HG03097 (cell line): ENCODE data around the gene GAL3ST2.
"Not testable (repeated sequence)": the region's sequence is repeated elsewhere in the genome, so short reads cannot be mapped to it uniquely, and the experiment has no call there.

Source experiments
- ATAC-seq: cut with Tn5 transposase; IDR thresholded peaks from one replicate; pipeline ENCODE4 v1.9.1; 2021; ENCODE audit not compliant: unreplicated experiment, low FRiP score

GAL3ST2 gene

GRCh38 chr2:241791385-241791784, 14.8 kb downstream of the GAL3ST2 start:
- not testable (repeated sequence) for ATAC-seq

DNA sequence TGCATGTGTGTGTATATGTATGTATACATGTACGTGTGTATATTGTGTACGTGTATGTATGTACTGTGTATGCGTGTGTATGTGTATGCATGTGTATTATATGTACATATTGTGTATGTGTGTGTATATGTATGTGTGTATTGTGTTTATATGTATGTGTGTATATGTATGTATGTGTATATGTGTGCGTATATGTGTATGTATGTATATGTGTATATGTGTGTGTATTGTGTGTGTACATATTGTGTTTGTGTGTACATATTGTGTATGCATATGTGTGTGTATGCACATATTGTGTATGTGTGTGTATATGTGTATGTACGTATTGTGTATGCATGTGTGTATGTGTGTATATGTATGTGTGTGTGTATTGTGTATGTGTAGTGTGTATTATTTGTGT, 16.8 kb downstream of the GAL3ST2 start:
- ATAC-seq = no peak

- ATAC-seq = no peak
Measured at GRCh38 chr2:241794250-241794823, 17.7 kb downstream of the GAL3ST2 start.

GRCh38 chr2:241795021-241795999, 18.7 kb downstream of the GAL3ST2 start:
- no peak for ATAC-seq

- ATAC-seq = no peak
Measured at GRCh38 chr2:241796209-241796608, 19.6 kb downstream of the GAL3ST2 start.

DNA sequence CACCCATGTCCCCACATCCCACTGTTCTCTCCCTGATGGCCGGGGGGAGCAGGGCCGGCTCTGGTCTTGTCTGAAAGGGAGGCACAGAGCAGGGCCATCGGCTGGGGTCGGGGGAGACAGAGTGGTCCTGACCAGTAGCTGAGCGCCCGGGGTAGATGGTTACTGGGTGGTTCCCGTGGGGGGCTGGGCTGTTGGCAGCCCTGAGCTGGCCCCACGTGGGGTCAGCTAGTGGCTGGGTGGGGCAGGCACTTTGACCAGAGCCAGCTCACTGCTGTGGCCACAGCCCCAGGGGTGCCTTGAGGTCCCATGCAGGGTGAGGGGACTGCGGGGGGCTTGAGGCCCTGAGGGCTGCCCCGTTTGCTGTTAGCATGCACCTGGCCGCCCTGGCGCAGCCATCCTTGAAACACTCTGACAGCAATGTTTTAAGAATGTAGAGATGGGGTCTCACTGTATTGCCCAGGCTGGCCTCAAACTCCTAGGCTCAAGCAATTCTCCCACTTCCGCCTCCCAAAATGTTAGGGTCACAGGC, 20.1 kb downstream of the GAL3ST2 start:
- ATAC-seq = no peak

GRCh38 chr2:241797441-241798080, 20.9 kb downstream of the GAL3ST2 start:
- no peak for ATAC-seq

- no peak for ATAC-seq
Measured at GRCh38 chr2:241798081-241798630, 21.5 kb downstream of the GAL3ST2 start.

DNA sequence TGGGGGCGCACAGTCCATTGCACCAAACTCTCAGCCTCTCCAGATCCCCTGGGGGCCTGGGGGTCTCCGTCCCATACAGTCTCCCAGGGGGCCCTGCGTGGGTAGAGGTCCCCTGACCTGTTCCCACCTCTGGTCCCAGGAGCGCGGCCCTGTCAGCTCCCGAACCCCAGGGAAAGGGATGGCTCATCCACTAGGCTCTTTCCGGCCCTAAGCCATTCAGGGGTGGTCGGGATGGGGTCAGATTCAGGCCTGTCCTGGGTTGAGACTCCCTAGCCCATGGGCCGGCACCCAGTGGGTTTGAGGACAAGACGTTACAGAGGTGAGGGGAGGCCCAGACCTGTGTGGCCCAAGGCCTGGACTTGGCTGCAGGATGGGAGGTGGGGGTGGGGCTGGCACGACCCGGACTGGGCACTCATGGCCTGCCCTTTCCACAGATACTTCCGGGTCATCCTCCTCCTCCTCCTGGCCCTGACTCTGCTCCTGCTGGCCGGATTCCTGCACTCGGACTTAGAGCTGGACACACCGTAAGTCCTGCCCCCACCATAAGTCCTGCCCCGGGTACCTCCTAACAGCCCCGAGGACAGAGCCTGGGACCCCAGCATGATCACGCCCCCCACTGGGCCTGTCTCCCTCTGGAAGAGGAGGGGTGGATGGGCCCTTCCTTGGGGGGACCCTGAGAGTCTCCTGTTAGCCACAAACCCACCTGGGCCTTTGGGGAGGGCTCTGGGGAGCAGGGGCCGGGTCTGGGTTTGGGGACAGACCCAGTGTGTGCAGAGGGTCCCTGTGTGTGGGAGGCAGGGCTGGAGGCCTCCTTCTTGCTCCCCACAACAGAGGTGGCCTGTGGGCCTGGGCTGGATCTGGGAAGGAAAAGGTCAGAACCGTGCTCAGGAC, 22.3 kb downstream of the GAL3ST2 start:
- no peak for ATAC-seq

- no peak for ATAC-seq
Measured at GRCh38 chr2:241799522-241800197, 23.0 kb downstream of the GAL3ST2 start.

GRCh38 chr2:241800198-241800903, 23.7 kb downstream of the GAL3ST2 start:
- not testable (repeated sequence) for ATAC-seq

- no peak for ATAC-seq
Measured at GRCh38 chr2:241801611-241802420, 25.2 kb downstream of the GAL3ST2 start.

GRCh38 chr2:241802421-241803318, 26.0 kb downstream of the GAL3ST2 start:
- no peak for ATAC-seq

GRCh38 chr2:241803387-241804325, 27.0 kb downstream of the GAL3ST2 start:
- no peak for ATAC-seq

- ATAC-seq = no peak
Measured at GRCh38 chr2:241804326-241805229, 28.0 kb downstream of the GAL3ST2 start.
